OCI-LY7 (cell line): ENCODE results near the gene BTNL8. TPM values are rescaled to one million over a fixed set of nuclear protein-coding genes. Genes with fewer than 3 reads are reported as not detected.

Source experiments
- BruUV-seq: library from RNA; stranded (reverse); fragments of 400-500 nt; replicated peaks from 2 replicates; lab custom pipeline; 2021; lab: Mats Ljungman, UMichigan
- CTCF ChIA-PET: fragments of 300-600 bp; sonication (Branson Sonifier 250); formaldehyde crosslinking; loops from one replicate; lab custom pipeline; 2022; ENCODE audit warnings: antibody characterized with exemption; ENCODE audit not compliant: unreplicated experiment; lab: Charles Lee
- POLR2A ChIA-PET: fragments of 300-600 bp; sonication (Branson Sonifier 250); formaldehyde crosslinking; loops from one replicate; lab custom pipeline; 2022; ENCODE audit warnings: antibody characterized with exemption; lab: Charles Lee
- DNase-seq: peaks from one replicate; pipeline ENCODE4 v3.0.0-alpha.2; 2015; ENCODE audit warnings: low spot score
- H2AFZ ChIP-seq: fragments of 200-600 bp; sonication (generic), shearing (Covaris generic); 2 replicates; pipeline ENCODE4 v1.6.1; 2014; ENCODE audit warnings: mild to moderate bottlenecking, antibody characterized with exemption, low read length, moderate library complexity
- H3K27ac ChIP-seq: fragments of 200-600 bp; sonication (generic); 2 replicates; pipeline ENCODE4 v1.5.1; 2014; ENCODE audit warnings: mixed run types, low read depth, mild to moderate bottlenecking, moderate library complexity, low read length, inconsistent platforms; ENCODE audit not compliant: poor library complexity, severe bottlenecking
- H3K36me3 ChIP-seq: fragments of 200-600 bp; sonication (generic); 2 replicates; pipeline ENCODE4 v1.6.1; 2014; ENCODE audit warnings: mild to moderate bottlenecking, antibody characterized with exemption, low read length, moderate library complexity, mixed read lengths; ENCODE audit not compliant: insufficient read depth
- H3K4me1 ChIP-seq: fragments of 200-600 bp; sonication (generic); 2 replicates; pipeline ENCODE4 v1.5.1; 2014; ENCODE audit warnings: mild to moderate bottlenecking, low read length; ENCODE audit not compliant: insufficient read depth, poor library complexity, severe bottlenecking
- H3K4me2 ChIP-seq: fragments of 200-600 bp; sonication (generic); 2 replicates; pipeline ENCODE4 v1.6.1; 2014; ENCODE audit warnings: mild to moderate bottlenecking, low read length
- H3K4me3 ChIP-seq: fragments of 200-600 bp; sonication (generic); 2 replicates; pipeline ENCODE4 v1.5.1; 2014; ENCODE audit warnings: mild to moderate bottlenecking, low read depth, low read length; ENCODE audit not compliant: poor library complexity, severe bottlenecking
- H3K79me2 ChIP-seq: fragments of 200-600 bp; sonication (generic); 2 replicates; pipeline ENCODE4 v1.6.1; 2016; ENCODE audit warnings: low read depth, mild to moderate bottlenecking, low read length, moderate library complexity, mixed read lengths; ENCODE audit not compliant: insufficient read depth
- H3K9me2 ChIP-seq: fragments of 200-600 bp; sonication (generic); 2 replicates; pipeline ENCODE4 v1.6.1; 2016; ENCODE audit warnings: mild to moderate bottlenecking, low read length, mixed read lengths; ENCODE audit not compliant: insufficient read depth
- H3K9me3 ChIP-seq: fragments of 200-600 bp; sonication (generic); 2 replicates; pipeline ENCODE4 v1.6.1; 2014; ENCODE audit warnings: mild to moderate bottlenecking, mixed run types, low read length, mixed read lengths
- H4K20me1 ChIP-seq: fragments of 200-600 bp; sonication (generic); 2 replicates; pipeline ENCODE4 v1.6.1; 2014; ENCODE audit warnings: mild to moderate bottlenecking, antibody characterized with exemption, low read length, moderate library complexity, mixed read lengths; ENCODE audit not compliant: insufficient read depth
- EZH2phosphoT487 ChIP-seq: fragments of 200-600 bp; sonication (generic); IDR thresholded peaks from 2 replicates; pipeline ENCODE4 v1.6.1; 2018; ENCODE audit warnings: low read depth, borderline replicate concordance, mild to moderate bottlenecking, mixed run types, antibody characterized with exemption, low read length, moderate library complexity, mixed read lengths
- intact Hi-C: fragments of 100-400 bp; cut with micrococcal nuclease; formaldehyde crosslinking; loops from one replicate; pipeline ENCODE4 v1.10.0; 2022; ENCODE audit not compliant: unreplicated experiment
- total RNA-seq, 2 experiments: library from RNA; depleted of rRNA in 1 of 2; stranded (reverse); fragments of >200 nt in 1 of 2; shearing (Covaris generic) in 1 of 2; gene quantifications; 2 replicates each; pipeline ENCODE4 v1.2.3, GENCODE V29; 2014 to 2022
- TF ChIP-seq, protein P1 (sequence below): fragments of 200-600 bp; sonication (generic); conservative IDR thresholded peaks from 2 replicates; pipeline ENCODE4 v1.5.1; 2014; ENCODE audit warnings: mild to moderate bottlenecking, antibody characterized with exemption, low read length, moderate library complexity, mixed read lengths

Gene BTNL8
- total RNA-seq, 2 experiments from 2014 or later: not detected

DNA sequence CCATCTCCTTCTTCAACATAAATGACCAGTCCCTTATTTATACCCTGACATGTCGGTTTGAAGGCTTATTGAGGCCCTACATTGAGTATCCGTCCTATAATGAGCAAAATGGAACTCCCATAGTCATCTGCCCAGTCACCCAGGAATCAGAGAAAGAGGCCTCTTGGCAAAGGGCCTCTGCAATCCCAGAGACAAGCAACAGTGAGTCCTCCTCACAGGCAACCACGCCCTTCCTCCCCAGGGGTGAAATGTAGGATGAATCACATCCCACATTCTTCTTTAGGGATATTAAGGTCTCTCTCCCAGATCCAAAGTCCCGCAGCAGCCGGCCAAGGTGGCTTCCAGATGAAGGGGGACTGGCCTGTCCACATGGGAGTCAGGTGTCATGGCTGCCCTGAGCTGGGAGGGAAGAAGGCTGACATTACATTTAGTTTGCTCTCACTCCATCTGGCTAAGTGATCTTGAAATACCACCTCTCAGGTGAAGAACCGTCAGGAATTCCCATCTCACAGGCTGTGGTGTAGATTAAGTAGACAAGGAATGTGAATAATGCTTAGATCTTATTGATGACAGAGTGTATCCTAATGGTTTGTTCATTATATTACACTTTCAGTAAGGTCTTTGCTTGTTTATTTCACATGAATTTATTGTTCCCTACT lies 51.5 kb downstream of the BTNL8 start:
- Histone ChIP-seq H3K4me1 (no peaks in the 10 kb centered on the region), H2AFZ (no peak overlapping the region), H3K27ac (no peak overlapping the region), H4K20me1 (no peaks in the 10 kb centered on the region), H3K9me2 (no peaks in the 10 kb centered on the region), H3K4me3 (no peak overlapping the region), H3K79me2 (no peaks in the 10 kb centered on the region), H3K36me3 (no peaks in the 10 kb centered on the region), H3K9me3 (no peaks in the 10 kb centered on the region), H3K4me2 (no peak overlapping the region)
- ChIA-PET POLR2A (no interaction called here), CTCF (no interaction called here)
- no peak for DNase-seq
- intact Hi-C loops: no loop called here
- no peak for TF ChIP-seq EZH2phosphoT487
- TF ChIP-seq, protein P1, sequence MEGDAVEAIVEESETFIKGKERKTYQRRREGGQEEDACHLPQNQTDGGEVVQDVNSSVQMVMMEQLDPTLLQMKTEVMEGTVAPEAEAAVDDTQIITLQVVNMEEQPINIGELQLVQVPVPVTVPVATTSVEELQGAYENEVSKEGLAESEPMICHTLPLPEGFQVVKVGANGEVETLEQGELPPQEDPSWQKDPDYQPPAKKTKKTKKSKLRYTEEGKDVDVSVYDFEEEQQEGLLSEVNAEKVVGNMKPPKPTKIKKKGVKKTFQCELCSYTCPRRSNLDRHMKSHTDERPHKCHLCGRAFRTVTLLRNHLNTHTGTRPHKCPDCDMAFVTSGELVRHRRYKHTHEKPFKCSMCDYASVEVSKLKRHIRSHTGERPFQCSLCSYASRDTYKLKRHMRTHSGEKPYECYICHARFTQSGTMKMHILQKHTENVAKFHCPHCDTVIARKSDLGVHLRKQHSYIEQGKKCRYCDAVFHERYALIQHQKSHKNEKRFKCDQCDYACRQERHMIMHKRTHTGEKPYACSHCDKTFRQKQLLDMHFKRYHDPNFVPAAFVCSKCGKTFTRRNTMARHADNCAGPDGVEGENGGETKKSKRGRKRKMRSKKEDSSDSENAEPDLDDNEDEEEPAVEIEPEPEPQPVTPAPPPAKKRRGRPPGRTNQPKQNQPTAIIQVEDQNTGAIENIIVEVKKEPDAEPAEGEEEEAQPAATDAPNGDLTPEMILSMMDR: no peak
- no TSS peak for BruUV-seq

DNA sequence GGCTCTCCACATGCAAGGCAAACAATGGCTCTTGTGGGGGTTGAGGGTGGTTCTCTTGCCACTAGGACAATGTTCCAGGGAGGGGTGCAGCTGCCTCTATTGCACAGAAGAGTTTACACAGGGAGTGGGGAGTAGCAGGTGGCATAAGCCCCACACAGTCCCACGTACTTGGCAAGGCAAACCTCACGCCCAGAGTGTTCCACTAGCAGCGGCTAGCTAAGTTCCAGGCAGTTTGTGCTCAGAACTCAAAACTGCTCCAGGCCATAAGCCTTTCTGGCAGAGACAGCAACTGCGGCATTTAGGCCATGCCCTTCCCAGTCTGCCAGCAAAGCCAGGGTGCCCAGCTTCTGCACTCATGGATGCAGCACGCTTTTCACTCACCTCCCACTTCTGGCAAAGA lies 60.7 kb downstream of the BTNL8 start:
- Histone ChIP-seq H3K36me3 (no peaks in the 10 kb centered on the region), H3K27ac (no peak overlapping the region), H4K20me1 (no peaks in the 10 kb centered on the region), H3K4me1 (no peaks in the 10 kb centered on the region), H3K4me2 (no peak overlapping the region), H3K79me2 (no peaks in the 10 kb centered on the region), H3K9me3 (no peaks in the 10 kb centered on the region), H3K9me2 (no peaks in the 10 kb centered on the region), H3K4me3 (no peak overlapping the region), H2AFZ (no peak overlapping the region)
- POLR2A ChIA-PET: no interaction called here
- no peak for DNase-seq
- CTCF ChIA-PET: no interaction called here
- BruUV-seq: no TSS peak
- no peak for TF ChIP-seq EZH2phosphoT487
- TF ChIP-seq, protein P1: no peak
- intact Hi-C loops: no loop called here

DNA sequence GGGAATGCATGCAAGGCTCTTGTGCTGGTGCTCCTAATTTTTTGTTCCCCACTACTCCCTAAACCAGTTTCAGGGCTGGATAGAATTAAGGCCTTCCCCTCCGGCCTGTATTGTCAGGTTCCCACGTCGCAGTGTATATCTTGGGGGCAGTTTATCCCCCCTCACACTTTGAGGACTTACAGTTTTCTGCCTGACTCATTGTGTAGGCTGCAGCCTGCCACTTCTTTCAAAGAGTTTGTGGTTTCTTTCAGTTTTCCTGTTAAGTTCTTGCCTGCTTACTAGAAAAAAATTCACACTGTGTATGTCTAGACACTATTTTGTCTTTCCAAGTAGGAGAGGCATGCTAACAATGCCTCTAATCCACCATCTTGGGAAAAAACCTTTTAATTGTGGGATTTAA lies 61.2 kb downstream of the BTNL8 start:
- no peak overlapping the region for H3K4me2 ChIP-seq
- no peaks in the 10 kb centered on the region for H4K20me1 ChIP-seq
- no peaks in the 10 kb centered on the region for H3K79me2 ChIP-seq
- intact Hi-C loops: no loop called here
- no peak overlapping the region for H3K27ac ChIP-seq
- no peaks in the 10 kb centered on the region for H3K9me3 ChIP-seq
- H2AFZ ChIP-seq: no peak overlapping the region
- no peaks in the 10 kb centered on the region for H3K9me2 ChIP-seq
- H3K4me1 ChIP-seq: no peaks in the 10 kb centered on the region
- ChIA-PET POLR2A (no interaction called here), CTCF (no interaction called here)
- no peak overlapping the region for H3K4me3 ChIP-seq
- no peak for DNase-seq
- no TSS peak for BruUV-seq
- TF ChIP-seq EZH2phosphoT487: no peak
- TF ChIP-seq, protein P1: no peak
- no peaks in the 10 kb centered on the region for H3K36me3 ChIP-seq
